NCI-H2081 treated with DMSO at 0.1 percent for 48 hours (cell line): Measurements from ENCODE around the gene RPL3.
"Not testable (repeated sequence)": the region's sequence is repeated elsewhere in the genome, so short reads cannot be mapped to it uniquely, and the experiment has no call there.

Experiments used
- DNase-seq: peaks from one replicate; lab custom pipeline; 2025; lab: John Stamatoyannopoulos, UW

RPL3 gene

DNA sequence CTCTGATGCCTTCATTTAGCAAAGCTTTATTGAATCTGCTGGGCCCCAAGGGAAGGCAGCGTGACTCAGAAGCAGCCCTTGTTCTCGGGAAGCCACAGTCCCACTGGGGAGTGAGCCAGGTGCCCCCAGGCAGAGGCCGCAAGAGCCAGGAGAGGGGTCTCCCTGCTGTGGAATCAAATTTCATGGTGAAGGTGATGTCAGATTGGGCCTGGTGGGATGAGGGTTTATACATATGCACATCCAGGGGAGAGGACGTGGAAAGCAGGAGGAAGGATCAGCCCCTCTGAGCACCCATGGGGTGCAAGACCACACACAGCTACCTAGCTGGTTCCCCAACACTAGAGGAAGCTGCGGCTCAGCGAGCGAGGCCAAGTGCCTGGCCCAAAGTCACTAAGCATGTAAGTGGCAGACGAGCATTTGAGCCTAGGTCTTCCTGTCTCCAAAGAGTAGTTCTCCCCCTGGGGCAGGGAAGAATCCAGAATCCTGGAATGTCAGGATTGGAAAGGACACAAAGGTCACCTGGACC lies 32.3 kb upstream of the RPL3 start:
- no peak for DNase-seq

DNA sequence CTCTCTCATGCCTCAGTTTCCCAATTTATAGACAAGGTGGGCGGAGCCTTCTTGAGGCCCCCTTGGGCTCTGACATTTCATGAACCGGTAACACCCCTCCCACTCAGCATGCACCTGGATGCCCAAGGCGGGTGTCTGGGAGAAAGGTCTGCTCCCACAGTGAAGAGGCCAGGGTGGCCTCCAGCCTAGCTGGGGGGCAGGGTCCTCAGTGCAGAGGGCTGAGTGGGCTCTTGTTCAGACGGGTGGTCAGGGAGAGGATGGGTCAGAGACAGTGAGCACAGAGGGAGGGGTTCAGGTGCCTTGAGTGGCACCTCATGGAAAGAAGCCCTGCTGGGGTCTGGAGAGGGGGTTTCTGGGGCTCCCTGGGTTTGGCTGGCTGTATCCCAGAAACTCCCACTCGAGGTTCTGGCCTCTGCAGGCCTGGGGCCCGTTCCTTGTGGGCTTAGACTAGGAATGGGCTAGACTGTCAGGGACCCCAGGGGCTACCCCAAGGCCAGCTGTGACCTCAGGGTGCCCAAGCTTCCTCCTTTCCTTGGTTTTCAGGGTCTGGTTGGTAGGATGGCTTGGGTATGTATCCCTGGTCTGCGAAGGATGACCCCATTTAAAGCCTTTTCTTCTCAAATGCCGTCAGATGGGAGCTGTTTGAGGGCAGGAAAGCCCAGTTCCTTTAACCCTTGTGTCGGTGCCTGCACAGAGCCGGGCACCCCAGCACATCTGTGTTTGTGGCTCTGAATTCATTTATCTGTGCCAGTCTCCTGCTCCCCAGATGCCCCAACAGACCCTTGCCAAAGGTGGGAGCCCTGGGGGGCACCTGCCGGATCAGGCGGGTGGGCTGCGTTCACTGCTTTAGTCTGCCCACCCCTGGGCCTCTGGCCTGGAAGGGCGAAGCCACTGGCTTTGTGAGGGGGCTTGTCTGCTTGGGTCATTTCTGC lies 31.6 kb upstream of the RPL3 start:
- no peak for DNase-seq

DNA sequence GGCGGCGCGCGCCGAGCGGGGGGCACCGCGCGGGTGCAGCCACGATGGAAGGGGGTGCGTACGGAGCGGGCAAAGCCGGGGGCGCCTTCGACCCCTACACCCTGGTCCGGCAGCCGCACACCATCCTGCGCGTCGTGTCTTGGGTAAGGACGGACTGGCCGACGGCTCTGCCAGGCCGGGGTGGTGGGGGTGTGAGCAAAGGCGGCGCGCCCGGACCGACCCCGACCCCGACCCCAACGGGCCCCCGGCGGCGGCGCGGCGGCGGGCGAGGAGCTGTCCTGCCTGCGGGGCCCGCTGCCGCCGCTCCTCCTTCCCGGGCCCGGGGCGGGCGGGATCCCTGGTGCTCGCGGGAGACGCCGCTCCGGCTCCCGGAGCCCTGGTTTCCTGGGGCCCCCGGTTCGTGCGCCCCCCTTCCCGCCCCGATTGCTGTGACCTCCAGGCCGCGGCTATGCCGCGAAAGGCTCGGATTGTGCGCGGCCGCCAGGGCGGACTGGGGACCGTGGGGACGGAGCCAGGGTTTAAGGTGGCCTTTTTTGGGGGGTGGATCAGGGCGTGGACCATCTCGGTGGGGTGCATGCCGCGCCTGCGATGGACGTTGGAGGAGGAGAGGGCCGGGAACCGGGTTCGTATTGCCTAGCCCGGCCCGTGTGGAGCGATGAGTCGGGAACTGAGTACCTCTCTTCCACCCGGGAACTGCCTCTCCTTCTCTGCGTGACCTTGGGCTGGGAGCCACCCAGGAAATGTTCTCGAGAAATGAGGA lies 30.7 kb upstream of the RPL3 start, which contains the start of gene SYNGR1:
Gene SYNGR1 (plus strand): TSS at position 25 of the 760 bp plus-strand sequence. CDS start 20 bp downstream, at position 45.
- DNase-seq: no peak

DNA sequence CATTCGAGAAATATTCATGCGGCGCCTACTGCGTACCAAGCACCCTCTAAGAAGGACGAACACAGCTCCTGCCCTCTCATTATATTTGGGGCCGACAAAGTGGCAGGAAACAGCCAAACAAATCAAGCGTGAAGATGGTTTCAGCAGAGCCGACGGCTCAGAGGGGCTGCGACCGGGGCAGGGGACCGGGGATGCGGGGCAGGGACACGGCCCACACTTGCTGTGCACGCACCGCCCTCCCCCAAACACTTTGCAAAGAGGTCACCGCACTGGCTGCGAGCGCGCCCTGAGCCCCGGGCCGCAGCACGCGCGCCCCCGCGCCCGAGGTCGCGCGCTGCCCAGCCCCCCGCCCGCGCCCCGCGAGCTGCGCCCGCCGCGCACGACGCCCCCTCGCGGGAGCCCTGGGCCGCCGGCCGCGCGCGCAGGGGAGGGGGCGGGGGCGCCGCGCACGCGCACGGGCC lies 30.1 kb upstream of the RPL3 start:
- DNase-seq: no peak

DNA sequence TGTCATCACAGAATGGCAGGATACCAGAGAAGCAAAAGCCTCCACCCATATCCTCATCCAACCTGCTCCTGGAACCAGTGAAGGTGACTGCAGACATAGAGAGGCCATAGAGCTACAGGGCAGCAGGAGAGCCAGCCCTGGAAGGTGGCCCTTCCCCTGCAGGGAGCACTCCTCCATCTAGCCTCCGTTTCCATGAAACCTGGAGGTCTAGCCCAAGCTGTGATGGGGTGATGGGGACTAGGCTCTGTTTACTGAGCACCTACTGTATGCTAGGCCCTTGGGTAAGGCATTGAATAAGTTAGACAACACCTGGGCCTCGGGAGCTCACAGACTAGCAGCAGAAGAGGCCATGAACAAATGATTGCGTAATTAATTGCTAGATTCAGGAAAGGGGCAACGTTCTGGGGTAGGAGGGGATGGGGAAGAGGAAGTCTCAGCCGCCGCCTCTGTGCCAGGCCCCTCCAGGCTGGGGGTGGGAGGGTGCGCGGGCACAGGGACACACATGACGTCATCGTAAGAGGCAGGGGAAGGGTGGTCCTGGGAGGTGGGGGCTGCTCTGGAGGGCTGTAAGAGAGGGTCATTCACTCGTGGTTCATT lies 29.6 kb upstream of the RPL3 start:
- DNase-seq: no peak

DNA sequence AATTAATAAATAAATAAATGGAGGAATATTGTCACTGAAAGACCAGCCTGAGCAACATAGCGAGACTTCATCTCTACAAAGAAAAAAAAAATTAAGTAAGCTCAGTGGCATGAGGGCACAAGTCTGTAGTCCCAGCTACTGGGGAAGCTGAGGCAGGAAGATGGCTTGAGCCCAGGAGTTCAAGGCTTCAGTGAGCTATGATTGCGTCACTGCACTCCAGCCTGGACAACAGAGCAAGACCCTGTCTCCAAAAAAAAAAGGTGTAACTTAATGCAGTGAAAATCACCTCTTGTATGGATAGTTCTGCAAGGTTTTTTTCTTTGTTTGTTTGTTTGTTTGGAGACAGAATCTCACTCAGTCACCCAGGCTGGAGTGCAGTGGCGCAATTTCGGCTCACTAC lies 25.8 kb upstream of the RPL3 start:
- DNase-seq: no peak

DNA sequence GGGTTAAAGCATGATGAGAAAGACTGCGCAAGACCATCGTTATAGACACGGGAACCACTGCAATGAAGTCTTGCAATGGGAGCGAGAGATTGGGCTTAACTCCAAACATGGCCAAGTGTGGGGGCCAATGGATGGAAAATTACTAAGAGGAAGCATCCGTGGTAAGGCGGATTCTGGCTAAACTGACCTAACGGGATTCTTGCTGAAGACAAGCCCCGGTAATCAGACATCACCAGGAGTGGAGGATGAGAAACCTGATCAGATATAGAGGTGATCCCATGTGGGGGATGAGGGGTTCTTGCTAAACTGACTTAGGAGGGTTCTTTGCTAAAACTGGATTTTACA lies 24.6 kb upstream of the RPL3 start:
- no peak for DNase-seq

DNA sequence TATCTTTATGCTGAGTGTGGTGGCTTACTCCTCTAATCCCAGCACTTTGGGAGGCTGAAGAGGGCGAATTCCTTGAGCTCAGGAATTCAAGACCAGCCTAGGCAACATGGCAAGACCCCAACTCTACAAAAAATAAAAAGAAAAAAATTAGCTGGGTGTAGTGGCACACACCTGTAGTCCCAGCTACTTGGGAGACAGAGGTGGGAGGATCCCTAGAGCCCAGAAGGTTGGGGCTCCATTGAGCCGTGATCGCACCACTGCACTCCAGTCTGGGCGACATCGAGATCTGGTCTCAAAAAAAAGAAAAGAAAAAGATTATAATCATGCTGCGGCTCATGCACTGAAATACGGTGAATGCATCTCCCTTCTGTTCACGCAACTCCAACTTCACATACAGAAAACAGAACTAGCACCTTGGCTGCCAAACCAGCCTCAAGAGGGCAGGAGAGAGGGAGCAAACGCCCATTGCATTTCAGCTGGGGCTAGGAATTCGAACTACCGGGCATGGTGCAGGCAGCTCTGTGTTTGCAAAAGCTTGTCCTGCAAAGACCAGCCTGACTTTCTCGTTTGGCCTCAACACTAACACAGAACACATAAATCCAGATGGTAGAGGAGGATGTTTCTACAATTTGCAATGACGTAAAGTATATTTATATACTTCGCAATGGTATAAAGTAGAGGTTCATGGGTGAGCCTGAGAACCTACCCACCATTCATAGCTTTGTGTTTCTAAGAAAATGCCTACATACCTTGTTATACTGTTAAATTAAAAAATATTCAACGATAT lies 24.0 kb upstream of the RPL3 start:
- no peak for DNase-seq

DNA sequence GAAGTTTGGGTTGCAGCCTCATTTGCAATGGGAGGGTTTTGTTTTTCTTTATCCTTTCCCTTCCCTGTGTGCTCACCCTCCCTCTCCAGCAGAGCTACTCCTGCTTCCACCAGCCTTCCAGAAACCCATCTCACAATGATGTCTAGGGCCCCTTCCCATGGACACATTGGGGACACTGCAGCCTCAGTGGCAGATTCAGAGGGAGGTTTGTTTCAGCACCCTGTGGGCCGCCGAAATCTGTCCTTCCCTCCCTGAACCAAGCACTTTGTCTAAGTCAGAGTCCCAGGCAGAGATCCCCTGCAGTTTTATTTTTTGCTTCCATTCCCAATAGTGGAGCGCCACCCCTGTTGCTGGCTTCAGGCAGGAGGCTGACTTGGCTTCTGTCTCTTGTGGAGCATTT lies 21.8 kb upstream of the RPL3 start:
- no peak for DNase-seq

DNA sequence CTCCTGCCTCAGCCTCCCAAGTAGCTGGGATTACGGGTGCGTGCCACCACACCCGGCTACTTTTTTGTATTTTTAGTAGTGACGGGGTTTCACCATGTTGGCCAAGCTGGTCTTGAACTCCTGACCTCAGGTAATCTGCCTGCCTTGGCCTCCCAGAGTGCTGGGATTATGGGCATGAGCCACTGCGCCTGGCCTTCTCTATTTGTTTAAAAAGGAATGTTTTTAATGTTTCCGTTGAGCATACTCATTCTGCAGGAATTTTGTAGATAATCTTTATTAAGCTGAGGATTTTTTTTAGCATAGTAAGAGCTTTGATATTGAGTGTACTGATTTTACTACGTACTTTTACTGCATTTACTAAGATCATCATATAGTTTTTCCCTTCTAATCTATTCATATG lies 20.4 kb upstream of the RPL3 start:
- not testable (repeated sequence) for DNase-seq

DNA sequence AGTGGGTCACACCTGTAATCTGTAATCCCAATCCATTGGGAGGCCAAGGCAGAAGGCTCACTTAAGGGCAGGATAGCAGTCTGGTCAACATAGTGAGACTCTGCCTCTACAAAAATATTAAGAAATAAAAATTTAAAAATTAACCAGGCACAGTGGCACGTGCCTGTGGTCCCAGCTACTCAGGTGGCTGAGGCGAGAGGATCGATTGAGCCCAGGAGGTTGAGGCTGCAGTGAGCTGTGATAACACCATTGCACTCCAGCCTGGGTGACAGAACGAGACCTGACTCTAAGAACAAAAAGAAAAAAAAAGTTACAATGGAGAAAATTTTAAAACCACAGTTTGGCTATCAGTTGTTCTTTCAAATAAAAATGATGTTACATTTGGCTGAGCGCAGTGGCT lies 17.0 kb upstream of the RPL3 start:
- DNase-seq: no peak

DNA sequence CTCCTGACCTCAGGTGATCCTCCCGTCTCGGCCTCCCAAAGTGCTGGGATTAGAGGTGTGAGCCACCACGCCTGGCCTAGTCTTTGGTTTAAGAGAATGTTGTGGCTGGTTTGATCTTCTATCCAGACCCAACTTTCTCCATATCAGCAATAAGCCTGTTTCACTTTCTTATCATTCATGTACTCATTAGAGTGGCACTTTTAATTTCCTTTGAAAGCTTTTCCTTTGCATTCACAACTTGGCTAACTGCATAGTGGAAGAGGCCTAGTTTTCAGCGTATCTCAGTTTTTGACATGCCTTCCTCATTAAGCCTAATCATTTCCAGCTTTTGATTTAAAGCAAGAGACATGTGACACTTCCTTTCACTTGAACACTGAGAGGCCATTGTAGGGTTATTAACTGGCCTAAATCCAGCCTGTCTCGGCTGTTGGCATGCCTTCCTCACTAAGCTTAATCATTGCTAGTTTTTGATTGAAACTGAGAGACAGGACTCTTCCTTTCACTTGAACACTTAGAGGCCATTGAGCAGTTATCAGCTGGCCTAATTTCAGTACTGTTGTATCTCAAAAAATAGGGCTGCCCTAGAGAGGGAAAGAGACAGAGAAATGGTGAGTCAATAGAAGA lies 13.1 kb upstream of the RPL3 start:
- no peak for DNase-seq

DNA sequence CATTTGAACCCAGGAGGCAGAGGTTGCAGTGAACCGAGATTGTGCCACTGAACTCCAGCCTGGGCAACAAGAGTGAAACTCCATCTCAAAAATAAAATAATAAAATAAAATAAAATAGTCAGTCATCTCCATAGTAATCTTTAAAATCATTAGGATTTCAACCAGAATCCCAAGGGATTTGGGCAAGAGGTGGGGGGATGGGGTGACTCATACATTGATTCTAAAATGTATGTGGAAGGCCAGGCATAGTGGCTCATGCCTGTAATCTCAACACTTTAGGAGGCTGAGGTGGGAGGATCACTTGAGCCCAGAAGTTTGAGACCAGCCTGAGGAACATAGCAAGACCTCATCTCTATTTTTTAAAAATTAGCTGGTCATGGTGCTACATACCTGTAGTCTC lies 11.1 kb upstream of the RPL3 start:
- not testable (repeated sequence) for DNase-seq

DNA sequence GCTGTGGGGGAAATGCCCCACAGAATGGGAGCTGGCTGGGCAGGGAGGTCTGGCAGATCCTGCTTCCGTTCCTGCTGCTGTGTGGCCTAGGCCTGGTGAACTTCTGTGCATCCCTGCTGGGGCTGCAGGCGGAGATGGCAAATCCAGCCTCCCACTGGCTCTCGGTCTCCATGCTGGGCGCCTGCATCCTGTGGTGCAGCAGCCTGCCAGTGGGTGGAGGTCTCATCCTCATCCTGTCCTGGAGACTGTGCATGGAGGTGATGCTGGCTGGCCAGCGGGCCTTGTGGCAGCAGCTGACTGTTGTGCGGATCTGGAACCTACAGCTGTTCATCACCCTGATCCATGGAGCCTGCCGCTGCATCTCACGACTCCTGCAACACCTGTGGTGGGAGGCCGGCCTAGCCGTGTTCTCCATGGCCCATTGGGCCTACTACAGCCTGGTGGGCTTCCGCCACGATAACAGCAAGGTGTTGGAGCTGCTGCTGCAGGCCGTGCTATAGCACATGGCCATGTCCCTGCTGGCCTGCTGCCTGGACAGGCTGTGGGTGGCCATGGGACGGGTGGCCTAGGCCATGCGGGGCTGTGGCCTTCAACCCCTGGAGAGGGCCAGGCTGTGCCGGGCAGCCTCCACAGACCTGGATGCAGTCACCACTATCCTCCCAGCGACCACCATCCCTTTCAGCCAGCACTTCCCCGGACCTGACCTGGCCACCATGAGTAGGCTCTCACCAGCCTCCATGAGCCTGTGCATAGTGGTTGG lies 8.8 kb upstream of the RPL3 start:
- DNase-seq: no peak

DNA sequence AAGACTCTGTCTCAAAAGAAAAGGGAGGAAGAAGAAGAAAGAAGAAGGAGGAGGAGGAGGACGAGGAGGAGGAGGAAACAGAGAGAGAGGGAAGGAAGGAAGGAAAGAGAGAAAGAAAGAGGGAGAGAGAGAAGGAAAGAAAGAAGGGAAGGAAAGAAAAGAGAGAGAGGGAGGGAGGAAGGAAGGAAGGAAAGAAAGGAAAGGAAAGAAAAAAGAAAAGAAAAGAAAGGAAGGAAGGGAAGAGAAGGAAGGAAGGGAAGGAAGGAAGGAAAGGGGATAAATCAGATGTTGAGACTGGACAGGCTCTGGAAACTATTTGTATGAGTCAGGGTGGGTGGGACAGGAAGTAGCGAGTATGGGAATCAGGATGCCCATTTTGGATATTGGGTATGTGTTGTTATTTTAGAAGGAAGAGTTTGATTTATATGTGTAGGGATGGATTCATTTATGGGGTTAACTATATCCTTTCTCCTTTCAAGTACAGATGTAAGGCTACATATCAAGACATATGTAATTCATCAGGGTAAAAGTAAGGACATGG lies 6.0 kb upstream of the RPL3 start:
- no peak for DNase-seq

DNA sequence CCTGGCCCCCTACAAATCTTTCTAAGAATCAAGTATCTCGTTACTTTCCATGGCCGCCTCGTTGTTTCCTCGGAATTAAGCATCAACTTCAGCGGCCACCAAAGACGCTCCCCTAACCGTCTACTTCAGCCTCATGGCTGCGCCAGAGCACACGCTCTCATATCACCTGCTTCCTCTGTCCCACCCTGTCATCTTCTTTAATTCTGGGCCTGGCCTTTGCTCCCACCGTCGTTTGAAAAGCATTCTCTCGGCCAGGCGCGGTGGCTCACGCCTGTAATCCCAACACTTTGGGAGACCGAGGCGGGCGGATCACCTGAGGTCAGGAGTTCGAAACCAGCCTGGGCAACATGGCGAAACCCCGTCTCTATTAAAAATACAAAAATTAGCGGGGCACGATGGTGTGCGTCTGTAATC lies 1.2 kb upstream of the RPL3 start:
- DNase-seq: not testable (repeated sequence)

DNA sequence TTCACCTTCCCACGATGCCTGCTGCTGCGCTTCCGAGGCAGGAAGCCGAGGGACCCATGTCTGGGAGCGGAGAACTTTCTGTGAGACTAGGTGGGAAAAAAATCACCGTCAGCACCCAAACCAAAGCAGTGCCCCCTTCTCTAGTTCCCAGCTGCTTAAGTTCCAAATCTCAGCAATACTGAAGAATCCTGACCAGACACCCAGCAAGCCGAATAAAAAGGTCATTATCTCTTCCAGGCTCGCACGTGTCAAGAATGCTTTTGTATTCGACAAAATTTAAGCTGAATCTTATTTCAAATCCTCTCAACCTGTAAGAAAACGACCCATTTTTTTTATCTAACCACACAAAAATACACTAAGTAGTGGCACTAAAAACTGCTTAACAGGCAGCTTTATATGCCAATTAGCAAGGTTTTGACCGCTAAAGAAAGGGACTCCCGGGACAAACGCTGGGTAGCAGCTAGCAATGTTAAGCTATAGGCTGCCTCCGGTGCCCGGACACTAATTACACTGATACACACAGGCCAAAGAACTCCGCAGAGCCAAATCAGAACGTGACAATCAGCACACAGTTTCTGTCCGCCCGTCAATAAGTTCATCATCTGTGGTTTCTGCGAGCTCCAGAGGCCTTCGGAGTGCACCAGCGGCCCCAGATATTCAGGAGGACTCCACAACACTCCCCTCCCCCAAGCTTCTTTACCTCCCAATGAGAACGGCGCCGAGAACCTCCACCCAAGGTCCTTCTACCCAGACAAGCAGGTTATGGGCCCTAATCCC lies 728 bp downstream of the RPL3 start:
- DNase-seq: no peak

DNA sequence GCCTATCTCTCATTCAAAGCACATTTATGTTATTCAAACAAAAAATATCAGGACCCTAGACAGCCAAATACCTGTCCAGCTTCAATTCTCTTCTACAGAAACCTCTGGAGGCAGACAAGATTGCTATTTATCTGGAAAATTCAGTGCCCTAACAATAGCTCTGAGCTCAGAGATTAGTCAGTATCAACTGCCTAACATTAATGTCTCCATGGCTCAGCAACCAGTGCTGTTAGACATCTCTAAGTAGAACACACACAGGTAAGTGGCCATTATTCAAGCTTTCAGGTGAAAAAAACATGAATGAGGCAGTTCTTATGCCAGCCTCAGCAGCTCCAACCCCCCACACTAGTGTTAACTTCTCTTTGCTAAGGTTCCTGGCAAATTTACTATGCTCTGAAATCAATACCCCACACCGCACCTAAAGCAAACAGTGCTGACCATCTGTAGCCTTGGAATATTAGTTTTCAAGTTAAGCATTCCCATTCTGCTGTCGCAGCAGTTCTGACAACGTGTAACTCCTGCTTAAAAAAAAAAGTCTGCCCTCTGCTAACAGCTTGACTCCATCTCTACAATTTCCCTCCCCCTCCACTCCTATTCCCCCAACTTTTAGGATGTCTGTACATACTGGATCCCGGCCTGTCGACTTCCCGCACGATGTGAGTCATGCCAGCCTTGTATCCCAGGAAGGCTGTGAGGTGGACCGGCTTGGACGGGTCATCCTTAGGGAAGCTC lies 1.5 kb downstream of the RPL3 start:
- DNase-seq: no peak
